HAP-1 (cell line): ENCODE results near the gene ABCA3.
"Not testable (repeated sequence)": the region's sequence is repeated elsewhere in the genome, so short reads cannot be mapped to it uniquely, and the experiment has no call there.

ENCODE experiments used
- DNase-seq, 2 experiments: peaks; one replicate each; pipeline ENCODE4 v3.0.0-alpha.2; 2016 to 2020; ENCODE audit warnings: low spot score in 2 of 2
- H3K27me3 ChIP-seq: fragments of 250-450 bp; sonication (Bioruptor Pico); 2 replicates; pipeline ENCODE4 v1.5.1; 2020; ENCODE audit warnings: low read depth, mild to moderate bottlenecking, moderate library complexity
- H3K36me3 ChIP-seq: fragments of 250-450 bp; sonication (Bioruptor Pico); replicated peaks from 2 replicates; pipeline ENCODE4 v1.5.1; 2020; ENCODE audit warnings: mild to moderate bottlenecking
- H3K4me1 ChIP-seq: fragments of 250-450 bp; sonication (Bioruptor Pico); 2 replicates; pipeline ENCODE4 v1.5.1; 2020; ENCODE audit warnings: mild to moderate bottlenecking
- H3K4me3 ChIP-seq: fragments of 250-450 bp; sonication (Bioruptor Pico); 2 replicates; pipeline ENCODE4 v1.5.1; 2020; ENCODE audit warnings: mild to moderate bottlenecking, moderate library complexity
- H3K9me3 ChIP-seq: fragments of 250-450 bp; sonication (Bioruptor Pico); 2 replicates; pipeline ENCODE4 v1.5.1; 2020; ENCODE audit warnings: mild to moderate bottlenecking, moderate library complexity
- in situ Hi-C: fragments of 300-500 bp; cut with MboI; formaldehyde crosslinking; loops from 3 replicates; pipeline ENCODE4 v1.14.3; 2020; ENCODE audit warnings: low sequenced_read_pairs, inconsistent platforms, mixed read lengths

Gene ABCA3

GRCh38 chr16:2276368-2277195 is 63.9 kb downstream of the ABCA3 start:
- in situ Hi-C loops, result no loop called here
- H3K4me3 ChIP-seq, result no peak overlapping the region

GRCh38 chr16:2275476-2276367 is 64.8 kb downstream of the ABCA3 start:
- no peak for DNase-seq
- no peak overlapping the region for H3K4me3 ChIP-seq
- no peaks in the 10 kb centered on the region for H3K27me3 ChIP-seq
- H3K9me3 ChIP-seq, result no peaks in the 10 kb centered on the region
- H3K36me3 ChIP-seq, result peaks cover 3% of the 10 kb centered on the region
- in situ Hi-C loops, result no loop called here
- H3K4me1 ChIP-seq, result no peaks in the 10 kb centered on the region

More at GRCh38 chr16:2276368-2277195, 63.9 kb downstream of the ABCA3 start:
- no peak for DNase-seq
- Histone ChIP-seq H3K4me1 (no peaks in the 10 kb centered on the region), H3K36me3 (peaks cover 3% of the 10 kb centered on the region), H3K9me3 (no peaks in the 10 kb centered on the region), H3K27me3 (no peaks in the 10 kb centered on the region)

- DNase-seq, result no peak
- Histone ChIP-seq H3K4me3 (no peak overlapping the region), H3K36me3 (peaks cover 3% of the 10 kb centered on the region), H3K4me1 (peaks cover 5% of the 10 kb centered on the region), H3K27me3 (no peaks in the 10 kb centered on the region), H3K9me3 (no peaks in the 10 kb centered on the region)
- in situ Hi-C loops, result no loop called here
Measured at GRCh38 chr16:2273931-2274330, 66.6 kb downstream of the ABCA3 start.

GRCh38 chr16:2273484-2273883 is 67.0 kb downstream of the ABCA3 start:
- Histone ChIP-seq H3K9me3 (no peaks in the 10 kb centered on the region), H3K4me1 (peaks cover 5% of the 10 kb centered on the region)
- in situ Hi-C loops, result no loop called here

GRCh38 chr16:2271848-2272461 is 68.6 kb downstream of the ABCA3 start:
- DNase-seq, result no peak
- Histone ChIP-seq H3K27me3 (no peaks in the 10 kb centered on the region), H3K36me3 (no peaks in the 10 kb centered on the region), H3K4me3 (no peak overlapping the region), H3K9me3 (no peaks in the 10 kb centered on the region), H3K4me1 (peaks cover 5% of the 10 kb centered on the region)
- in situ Hi-C loops, result no loop called here

More at GRCh38 chr16:2273484-2273883, 67.0 kb downstream of the ABCA3 start:
- DNase-seq, result no peak
- H3K4me3 ChIP-seq, result no peak overlapping the region
- peaks cover 3% of the 10 kb centered on the region for H3K36me3 ChIP-seq
- no peaks in the 10 kb centered on the region for H3K27me3 ChIP-seq

- Histone ChIP-seq H3K27me3 (no peaks in the 10 kb centered on the region), H3K4me3 (no peak overlapping the region), H3K4me1 (peaks cover 5% of the 10 kb centered on the region), H3K9me3 (no peaks in the 10 kb centered on the region), H3K36me3 (peaks cover 3% of the 10 kb centered on the region)
- in situ Hi-C loops, result no loop called here
- no peak for DNase-seq
Measured at GRCh38 chr16:2270588-2271470, 69.7 kb downstream of the ABCA3 start.

- Histone ChIP-seq H3K4me3 (no peak overlapping the region), H3K36me3 (peaks cover 11% of the 10 kb centered on the region), H3K4me1 (peaks cover 8% of the 10 kb centered on the region), H3K9me3 (no peaks in the 10 kb centered on the region), H3K27me3 (no peaks in the 10 kb centered on the region)
- in situ Hi-C loops, result no loop called here
- DNase-seq, result no peak
Measured at GRCh38 chr16:2270070-2270462, 70.5 kb downstream of the ABCA3 start.

- H3K36me3 ChIP-seq, result peaks cover 31% of the 10 kb centered on the region
- DNase-seq, result peak; percentile 82 to 95
- in situ Hi-C loops, result no loop called here
- H3K9me3 ChIP-seq, result no peaks in the 10 kb centered on the region
- no peaks in the 10 kb centered on the region for H3K27me3 ChIP-seq
- peak within 1 kb of the TSS; percentile 97 for H3K4me3 ChIP-seq
- H3K4me1 ChIP-seq, result peaks cover 9% of the 10 kb centered on the region
Measured at GRCh38 chr16:2267913-2268666, 72.4 kb downstream of the ABCA3 start, which contains the start of gene RNPS1. Gene RNPS1, minus strand, starts transcription at chr16:2268126. Its CDS starts 3,483 bp downstream, at chr16:2264643.

GRCh38 chr16:2267505-2267912 is 73.0 kb downstream of the ABCA3 start:
- H3K36me3 ChIP-seq, result peaks cover 37% of the 10 kb centered on the region
- in situ Hi-C loops, H3K9me3 ChIP-seq, H3K27me3 ChIP-seq, H3K4me1 ChIP-seq, DNase-seq: not testable (repeated sequence)
- H3K4me3 ChIP-seq, result peak overlapping the region; percentile 97

- H3K4me1 ChIP-seq, H3K9me3 ChIP-seq, H3K27me3 ChIP-seq, in situ Hi-C loops, DNase-seq: not testable (repeated sequence)
- Histone ChIP-seq H3K36me3 (peaks cover 43% of the 10 kb centered on the region), H3K4me3 (peak overlapping the region; percentile 97)
Measured at GRCh38 chr16:2266887-2267286, 73.6 kb downstream of the ABCA3 start.

- H3K27me3 ChIP-seq, H3K4me3 ChIP-seq, DNase-seq, H3K9me3 ChIP-seq, H3K4me1 ChIP-seq, in situ Hi-C loops: not testable (repeated sequence)
- H3K36me3 ChIP-seq, result peaks cover 80% of the 10 kb centered on the region
Measured at GRCh38 chr16:2263026-2263425, 77.5 kb downstream of the ABCA3 start.

- in situ Hi-C loops, result no loop called here
- no peak for DNase-seq
- Histone ChIP-seq H3K27me3 (no peaks in the 10 kb centered on the region), H3K36me3 (peaks cover 98% of the 10 kb centered on the region), H3K9me3 (no peaks in the 10 kb centered on the region), H3K4me3 (no peak overlapping the region), H3K4me1 (peaks cover 3% of the 10 kb centered on the region; the same call in 1 of the 2 replicates)
Measured at GRCh38 chr16:2260250-2260649, 80.3 kb downstream of the ABCA3 start.
